SK-N-SH treated with all-trans-retinoic acid at 6 μM for 48 hours (cell line): ENCODE results near the gene NTN1.

Experiments
- ATAC-seq: fragments of 200-7000 bp; cut with Tn5 transposase; 3 replicates; pipeline ENCODE4 v1.9.1; 2020; ENCODE audit warnings: mild to moderate bottlenecking, moderate library complexity
- BACH2 ChIP-seq: fragments of 250-450 bp; sonication (Bioruptor Pico); IDR thresholded peaks from 2 replicates; pipeline ENCODE4 v1.9.0; 2021; ENCODE audit warnings: mild to moderate bottlenecking, borderline replicate concordance
- CREB5 ChIP-seq: fragments of 250-450 bp; sonication (Bioruptor Pico); IDR thresholded peaks from 2 replicates; pipeline ENCODE4 v1.5.1; 2020; ENCODE audit warnings: low read depth, mild to moderate bottlenecking, moderate library complexity
- CSDC2 ChIP-seq: fragments of 250-450 bp; sonication (Bioruptor Pico); IDR thresholded peaks from 2 replicates; pipeline ENCODE4 v1.5.0; 2020; ENCODE audit warnings: mild to moderate bottlenecking, moderate library complexity
- CSRNP3 ChIP-seq: fragments of 250-450 bp; sonication (Bioruptor Pico); IDR thresholded peaks from 2 replicates; pipeline ENCODE4 v1.5.1; 2021; ENCODE audit warnings: mild to moderate bottlenecking, moderate library complexity
- ESRRG ChIP-seq: fragments of 250-450 bp; sonication (Bioruptor Pico); IDR thresholded peaks from 2 replicates; pipeline ENCODE4 v1.6.1; 2021; ENCODE audit warnings: mild to moderate bottlenecking
- GLIS3 ChIP-seq: fragments of 250-450 bp; sonication (Bioruptor Pico); IDR thresholded peaks from 2 replicates; pipeline ENCODE4 v1.5.0; 2020; ENCODE audit warnings: mild to moderate bottlenecking, moderate library complexity
- ISL1 ChIP-seq: fragments of 250-450 bp; sonication (Bioruptor Pico); IDR thresholded peaks from 2 replicates; pipeline ENCODE4 v2.1.2; 2022; ENCODE audit warnings: mild to moderate bottlenecking, moderate library complexity
- OSR1 ChIP-seq: fragments of 250-450 bp; sonication (Bioruptor Pico); IDR thresholded peaks from 2 replicates; pipeline ENCODE4 v1.8.0; 2022; ENCODE audit warnings: moderate library complexity, mild to moderate bottlenecking, inconsistent platforms
- PATZ1 ChIP-seq: fragments of 250-450 bp; sonication (Bioruptor Pico); IDR thresholded peaks from 2 replicates; pipeline ENCODE4 v1.8.0; 2020; ENCODE audit warnings: mild to moderate bottlenecking, moderate library complexity, borderline replicate concordance
- POU6F1 ChIP-seq: fragments of 250-450 bp; sonication (Bioruptor Pico); IDR thresholded peaks from 2 replicates; pipeline ENCODE4 v1.8.0; 2021; ENCODE audit warnings: low read depth, mild to moderate bottlenecking, moderate library complexity, borderline replicate concordance
- PPARA ChIP-seq: fragments of 250-450 bp; sonication (Bioruptor Pico); IDR thresholded peaks from 2 replicates; pipeline ENCODE4 v1.5.0; 2020; ENCODE audit warnings: mild to moderate bottlenecking, borderline replicate concordance
- RARB ChIP-seq: fragments of 250-450 bp; sonication (Bioruptor Pico); IDR thresholded peaks from 2 replicates; pipeline ENCODE4 v1.8.0; 2021; ENCODE audit warnings: mild to moderate bottlenecking, moderate library complexity
- SNAI2 ChIP-seq: fragments of 250-450 bp; sonication (Bioruptor Pico); IDR thresholded peaks from 2 replicates; pipeline ENCODE4 v1.5.0; 2020; ENCODE audit warnings: mild to moderate bottlenecking, moderate library complexity
- TCF4 ChIP-seq: fragments of 250-450 bp; sonication (Bioruptor Pico); IDR thresholded peaks from 2 replicates; pipeline ENCODE4 v1.8.0; 2021; ENCODE audit warnings: mild to moderate bottlenecking, moderate library complexity, borderline replicate concordance
- TOX ChIP-seq: fragments of 250-450 bp; sonication (Bioruptor Pico); IDR thresholded peaks from 2 replicates; pipeline ENCODE4 v1.8.0; 2021; ENCODE audit warnings: mild to moderate bottlenecking, moderate library complexity, borderline replicate concordance
- TSHZ2 ChIP-seq: fragments of 250-450 bp; sonication (Bioruptor Pico); IDR thresholded peaks from 2 replicates; pipeline ENCODE4 v1.5.0; 2020; ENCODE audit warnings: mild to moderate bottlenecking, moderate library complexity
- ZC3H10 ChIP-seq: fragments of 250-450 bp; sonication (Bioruptor Pico); IDR thresholded peaks from 2 replicates; pipeline ENCODE4 v1.5.1; 2021; ENCODE audit warnings: mild to moderate bottlenecking, moderate library complexity
- ZFP3 ChIP-seq: fragments of 250-450 bp; sonication (Bioruptor Pico); IDR thresholded peaks from 2 replicates; pipeline ENCODE4 v1.5.0; 2020; ENCODE audit warnings: mild to moderate bottlenecking, moderate library complexity
- ZFP30 ChIP-seq: fragments of 450-650 bp; formaldehyde crosslinking; IDR thresholded peaks from 2 replicates; pipeline ENCODE4 v1.5.0; 2022; ENCODE audit warnings: mild to moderate bottlenecking, moderate library complexity
- ZNF565 ChIP-seq: fragments of 450-650 bp; formaldehyde crosslinking; conservative IDR thresholded peaks from 2 replicates; pipeline ENCODE4 v1.5.0; 2020; ENCODE audit warnings: low read depth, mild to moderate bottlenecking, moderate library complexity
- ZNF70 ChIP-seq: fragments of 450-650 bp; formaldehyde crosslinking; IDR thresholded peaks from 2 replicates; pipeline ENCODE4 v1.5.0; 2020; ENCODE audit warnings: mild to moderate bottlenecking, moderate library complexity
- ZNF8 ChIP-seq: fragments of 450-650 bp; formaldehyde crosslinking; IDR thresholded peaks from 2 replicates; pipeline ENCODE4 v1.5.0; 2020; ENCODE audit warnings: mild to moderate bottlenecking, moderate library complexity

NTN1 gene

GRCh38 chr17:9215465-9215864, 194.2 kb downstream of the NTN1 start:
- no peak for ATAC-seq
- no peak for TF ChIP-seq TOX
- no peak for TF ChIP-seq BACH2
- no peak for TF ChIP-seq SNAI2 (CRISPR knock-in tag)
- no peak for TF ChIP-seq PATZ1 (CRISPR knock-in tag)
- no peak for TF ChIP-seq ZFP3
- TF ChIP-seq ZFP30 = no peak
- no peak for TF ChIP-seq ZNF565 (CRISPR knock-in tag)
- no peak for TF ChIP-seq CREB5 (CRISPR knock-in tag)
- TF ChIP-seq POU6F1 = no peak
- no peak for TF ChIP-seq TSHZ2 (CRISPR knock-in tag)
- no peak for TF ChIP-seq ESRRG
- no peak for TF ChIP-seq CSRNP3
- TF ChIP-seq ZC3H10 (CRISPR knock-in tag) = no peak
- no peak for TF ChIP-seq ZNF8 (CRISPR knock-in tag)
- TF ChIP-seq TCF4 (CRISPR knock-in tag) = no peak
- no peak for TF ChIP-seq PPARA
- TF ChIP-seq RARB = no peak
- TF ChIP-seq OSR1 (CRISPR knock-in tag) = no peak
- no peak for TF ChIP-seq CSDC2 (CRISPR knock-in tag)

- TF ChIP-seq OSR1 (CRISPR knock-in tag) = no peak
- TF ChIP-seq GLIS3 (CRISPR knock-in tag) = no peak
- TF ChIP-seq TCF4 (CRISPR knock-in tag) = peak; percentile 68; the same call in 1 of the 2 replicates
- no peak for TF ChIP-seq ZNF70 (CRISPR knock-in tag)
- TF ChIP-seq, all 23 proteins: peak for 1
- no peak for ATAC-seq
These were observed 196.1 kb downstream of the NTN1 start for GRCh38 chr17:9217151-9218056.

- ATAC-seq = no peak
- TF ChIP-seq BACH2 (no peak), TOX (no peak), TSHZ2 (CRISPR knock-in tag) (no peak), CSDC2 (CRISPR knock-in tag) (no peak), ISL1 (CRISPR knock-in tag) (no peak), ZFP30 (no peak), POU6F1 (no peak), ZNF8 (CRISPR knock-in tag) (no peak), ESRRG (no peak), ZC3H10 (CRISPR knock-in tag) (no peak), PPARA (no peak)
These were observed 196.8 kb downstream of the NTN1 start for GRCh38 chr17:9218064-9218635.
